ENCODE data around the gene COG2. TPM values are rescaled to one million over a fixed set of nuclear protein-coding genes. Genes with fewer than 3 reads are reported as not detected.
A peak's percentile ranks its signal among the peaks of the same experiment; 100 is the strongest.
"Not testable (repeated sequence)": the region's sequence is repeated elsewhere in the genome, so short reads cannot be mapped to it uniquely, and the experiment has no call there.

The COG2 gene
- total RNA-seq, 1 experiment from 2014 or later = 46.9 TPM

DNA sequence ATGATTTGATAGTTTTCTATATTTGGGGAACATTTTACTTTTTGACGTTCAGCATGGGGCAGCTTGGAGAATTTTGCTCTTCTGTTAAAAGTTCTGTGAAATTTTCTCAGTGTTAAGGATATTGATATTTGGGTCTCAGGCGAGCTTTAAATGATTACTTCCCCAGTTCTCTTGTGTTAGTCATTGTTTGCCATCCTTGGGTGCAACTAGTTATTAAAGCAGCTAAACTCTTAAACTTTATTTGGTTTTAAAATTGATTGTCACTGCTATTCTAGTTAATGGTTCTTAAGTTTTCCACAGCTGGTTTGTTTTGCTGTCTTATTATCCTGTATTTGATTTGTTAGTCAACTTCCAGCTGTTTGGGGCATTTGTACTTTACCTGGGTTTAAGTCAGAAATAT is 9.0 kb downstream of the COG2 start:
- Histone ChIP-seq H3K4me3 (ENCODE audit: low read depth, low read length) (no peak overlapping the region), H3K27me3 (replicated peaks; ENCODE audit: control insufficient read depth, insufficient read depth, low read length) (no peaks in the 10 kb centered on the region), H3K9me3 (peaks cover 3% of the 10 kb centered on the region), H3K4me1 (no peaks in the 10 kb centered on the region), H3K36me3 (ENCODE audit: control insufficient read depth, insufficient read depth, low read length) (no peaks in the 10 kb centered on the region)
- ChIA-PET POLR2A (no interaction called here), CTCF (no interaction called here)
- intact Hi-C loops (cut with micrococcal nuclease; ENCODE audit: unreplicated experiment) = no loop called here
- H3K27ac Mint-ChIP-seq (ENCODE audit: unreplicated experiment) = no peak overlapping the region
- H3K27me3 Mint-ChIP-seq (ENCODE audit: insufficient read depth, unreplicated experiment) = no peaks in the 10 kb centered on the region
- H3K36me3 Mint-ChIP-seq (ENCODE audit: insufficient read depth, unreplicated experiment) = no peaks in the 10 kb centered on the region
- no peak for DNase-seq
- no TSS peak for BruUV-seq (replicated peaks)
- H3K4me3 Mint-ChIP-seq (ENCODE audit: unreplicated experiment) = no peak overlapping the region
- peaks cover 15% of the 10 kb centered on the region for H3K9me3 Mint-ChIP-seq (ENCODE audit: unreplicated experiment)
- TF ChIP-seq, protein P1, sequence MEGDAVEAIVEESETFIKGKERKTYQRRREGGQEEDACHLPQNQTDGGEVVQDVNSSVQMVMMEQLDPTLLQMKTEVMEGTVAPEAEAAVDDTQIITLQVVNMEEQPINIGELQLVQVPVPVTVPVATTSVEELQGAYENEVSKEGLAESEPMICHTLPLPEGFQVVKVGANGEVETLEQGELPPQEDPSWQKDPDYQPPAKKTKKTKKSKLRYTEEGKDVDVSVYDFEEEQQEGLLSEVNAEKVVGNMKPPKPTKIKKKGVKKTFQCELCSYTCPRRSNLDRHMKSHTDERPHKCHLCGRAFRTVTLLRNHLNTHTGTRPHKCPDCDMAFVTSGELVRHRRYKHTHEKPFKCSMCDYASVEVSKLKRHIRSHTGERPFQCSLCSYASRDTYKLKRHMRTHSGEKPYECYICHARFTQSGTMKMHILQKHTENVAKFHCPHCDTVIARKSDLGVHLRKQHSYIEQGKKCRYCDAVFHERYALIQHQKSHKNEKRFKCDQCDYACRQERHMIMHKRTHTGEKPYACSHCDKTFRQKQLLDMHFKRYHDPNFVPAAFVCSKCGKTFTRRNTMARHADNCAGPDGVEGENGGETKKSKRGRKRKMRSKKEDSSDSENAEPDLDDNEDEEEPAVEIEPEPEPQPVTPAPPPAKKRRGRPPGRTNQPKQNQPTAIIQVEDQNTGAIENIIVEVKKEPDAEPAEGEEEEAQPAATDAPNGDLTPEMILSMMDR (IDR thresholded peaks at IDR 0.05; ENCODE audit: insufficient read depth in 1 of 2, low read depth in 1 of 2, low read length in 1 of 2, severe bottlenecking in 1 of 2, unreplicated experiment in 1 of 2) = no peak
- peaks cover 15% of the 10 kb centered on the region for H3K4me1 Mint-ChIP-seq (ENCODE audit: low read depth, unreplicated experiment)

DNA sequence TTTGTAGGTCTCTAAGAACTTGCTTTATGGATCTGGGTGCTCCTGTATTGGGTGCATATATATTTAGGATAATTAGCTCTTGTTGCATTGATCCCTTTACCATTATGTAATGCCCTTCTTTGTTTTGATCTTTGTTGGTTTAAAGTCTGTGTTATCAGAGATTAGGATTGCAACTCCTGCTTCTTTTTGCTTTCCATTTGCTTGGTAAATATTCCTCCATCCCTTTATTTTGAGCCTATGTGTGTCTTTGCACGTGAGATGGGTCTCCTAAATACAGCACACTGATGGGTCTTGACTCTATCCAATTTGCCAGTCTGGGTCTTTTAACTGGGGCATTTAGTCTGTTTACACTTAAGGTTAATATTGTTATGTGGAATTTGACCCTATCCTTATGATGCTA is 14.4 kb downstream of the COG2 start:
- H3K4me3 ChIP-seq (ENCODE audit: low read depth, low read length); DNase-seq; H3K27me3 ChIP-seq (replicated peaks; ENCODE audit: control insufficient read depth, insufficient read depth, low read length); H3K27me3 Mint-ChIP-seq (ENCODE audit: insufficient read depth, unreplicated experiment); H3K27ac Mint-ChIP-seq (ENCODE audit: unreplicated experiment); CTCF ChIA-PET; H3K9me3 Mint-ChIP-seq (ENCODE audit: unreplicated experiment); H3K9me3 ChIP-seq; BruUV-seq (replicated peaks); H3K36me3 ChIP-seq (ENCODE audit: control insufficient read depth, insufficient read depth, low read length); POLR2A ChIA-PET; H3K36me3 Mint-ChIP-seq (ENCODE audit: insufficient read depth, unreplicated experiment); intact Hi-C loops (cut with micrococcal nuclease; ENCODE audit: unreplicated experiment); H3K4me3 Mint-ChIP-seq (ENCODE audit: unreplicated experiment); H3K4me1 ChIP-seq: not testable (repeated sequence)
- peaks cover 23% of the 10 kb centered on the region for H3K4me1 Mint-ChIP-seq (ENCODE audit: low read depth, unreplicated experiment)

DNA sequence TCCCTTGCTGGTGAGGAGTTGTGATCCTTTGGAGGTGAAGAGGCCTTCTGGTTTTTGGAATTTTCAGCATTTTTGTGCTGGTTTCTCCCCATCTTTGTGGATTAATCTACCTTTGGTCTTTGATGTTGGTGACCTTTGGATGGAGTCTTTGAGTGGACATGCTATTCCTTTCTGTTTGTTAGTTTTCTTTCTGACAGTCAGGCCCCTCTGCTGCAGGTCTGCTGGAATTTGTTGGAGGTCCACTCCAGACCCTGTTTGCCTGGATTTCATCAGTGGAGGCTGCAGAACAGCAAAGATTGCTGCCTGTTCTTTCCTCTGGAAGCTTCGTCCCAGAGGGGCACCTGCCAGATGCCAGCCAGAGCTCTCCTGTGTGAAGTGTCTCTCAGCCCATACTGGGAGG is 15.8 kb downstream of the COG2 start:
- CTCF ChIA-PET; BruUV-seq (replicated peaks): not testable (repeated sequence)

DNA sequence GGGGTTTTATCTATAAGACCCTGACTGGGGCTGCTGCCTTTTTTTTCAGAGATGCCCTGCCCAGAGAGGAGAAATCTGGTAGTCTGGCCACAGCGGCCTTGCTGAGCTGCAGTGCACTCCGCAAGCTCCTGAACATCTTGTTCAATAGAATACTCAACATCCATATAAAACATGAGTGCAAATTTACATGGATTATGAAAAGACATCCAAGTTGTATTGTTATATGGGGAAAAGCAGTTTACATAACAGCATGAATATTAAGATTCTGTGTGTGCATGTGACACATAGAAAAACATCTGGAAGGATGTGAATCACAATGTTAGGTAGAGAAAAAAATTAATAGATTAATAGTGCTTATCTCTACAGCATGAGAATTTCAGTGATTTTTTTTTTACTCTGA is 16.4 kb downstream of the COG2 start:
- POLR2A ChIA-PET = no interaction called here
- peaks cover 9% of the 10 kb centered on the region for H3K4me1 ChIP-seq
- H3K36me3 ChIP-seq (ENCODE audit: control insufficient read depth, insufficient read depth, low read length) = no peaks in the 10 kb centered on the region; the same call in 1 of the 2 replicates
- no peak overlapping the region for H3K27ac Mint-ChIP-seq (ENCODE audit: unreplicated experiment)
- no peaks in the 10 kb centered on the region for H3K27me3 Mint-ChIP-seq (ENCODE audit: insufficient read depth, unreplicated experiment)
- TF ChIP-seq, protein P1 (IDR thresholded peaks at IDR 0.05; ENCODE audit: insufficient read depth in 1 of 2, low read depth in 1 of 2, low read length in 1 of 2, severe bottlenecking in 1 of 2, unreplicated experiment in 1 of 2) = no peak
- CTCF ChIA-PET = no interaction called here
- peaks cover 27% of the 10 kb centered on the region for H3K4me1 Mint-ChIP-seq (ENCODE audit: low read depth, unreplicated experiment)
- H3K9me3 Mint-ChIP-seq (ENCODE audit: unreplicated experiment) = no peaks in the 10 kb centered on the region
- H3K27me3 ChIP-seq (replicated peaks; ENCODE audit: control insufficient read depth, insufficient read depth, low read length) = no peaks in the 10 kb centered on the region
- intact Hi-C loops (cut with micrococcal nuclease; ENCODE audit: unreplicated experiment) = no loop called here
- no peak overlapping the region for H3K4me3 ChIP-seq (ENCODE audit: low read depth, low read length)
- no TSS peak for BruUV-seq (replicated peaks)
- DNase-seq = no peak
- H3K36me3 Mint-ChIP-seq (ENCODE audit: insufficient read depth, unreplicated experiment) = peaks cover 24% of the 10 kb centered on the region
- H3K9me3 ChIP-seq = 0 out of 2 replicates have a peak, but pooled peaks cover 3% of the 10 kb centered on the region
- no peak overlapping the region for H3K4me3 Mint-ChIP-seq (ENCODE audit: unreplicated experiment)

More for the DNA sequence above, 15.8 kb downstream of the COG2 start:
- DNase-seq = peak in 1 of 2 experiments; percentile 5
- H3K36me3 ChIP-seq (ENCODE audit: control insufficient read depth, insufficient read depth, low read length); H3K9me3 ChIP-seq; intact Hi-C loops (cut with micrococcal nuclease; ENCODE audit: unreplicated experiment); H3K27ac Mint-ChIP-seq (ENCODE audit: unreplicated experiment); H3K4me1 ChIP-seq; H3K27me3 ChIP-seq (replicated peaks; ENCODE audit: control insufficient read depth, insufficient read depth, low read length); H3K27me3 Mint-ChIP-seq (ENCODE audit: insufficient read depth, unreplicated experiment); POLR2A ChIA-PET; H3K4me3 ChIP-seq (ENCODE audit: low read depth, low read length); H3K9me3 Mint-ChIP-seq (ENCODE audit: unreplicated experiment): not testable (repeated sequence)
- peaks cover 27% of the 10 kb centered on the region for H3K4me1 Mint-ChIP-seq (ENCODE audit: low read depth, unreplicated experiment)
- H3K36me3 Mint-ChIP-seq (ENCODE audit: insufficient read depth, unreplicated experiment) = peaks cover 20% of the 10 kb centered on the region
- peak overlapping the region; percentile 15 for H3K4me3 Mint-ChIP-seq (ENCODE audit: unreplicated experiment)

Data from Caco-2 (cell line).